Measurements from ENCODE around the gene PSRC1.

- no peak for TF ChIP-seq CTCF (IDR thresholded peaks at IDR 0.05)
- TF ChIP-seq CREM (CRISPR knock-in tag; IDR thresholded peaks at IDR 0.05) = no peak
- no peak for TF ChIP-seq JAZF1 (CRISPR knock-in tag; IDR thresholded peaks at IDR 0.05)
These were observed 7.2 kb upstream of the PSRC1 start for GRCh38 chr1:109290137-109290536.
